Natural killer cell (primary cell): ENCODE data around the gene AOAH. TPM values are rescaled to one million over a fixed set of nuclear protein-coding genes. Genes with fewer than 3 reads are reported as not detected.

Source experiments
- ATAC-seq, 3 donors: fragments of 150-1000 bp in 2 of 3; fragments of 200-7000 bp in 1 of 3; cut with Tn5 transposase; 1 replicate in 1 of 3; 2 replicates in 2 of 3; pipeline ENCODE4 v1.10.0; 2021; ENCODE audit warnings: mild to moderate bottlenecking in 2 of 3, moderate library complexity in 2 of 3
- DNase-seq, 2 donors: peaks; one replicate each; pipeline versions ENCODE4 v3.0.0 to v3.0.0-alpha.2; 2013 to 2021; ENCODE audit warnings: mixed read lengths in 1 of 2
- H3K27ac ChIP-seq: one replicate; pipeline ENCODE4 v1.5.1; 2013; ENCODE audit warnings: mild to moderate bottlenecking, low read length
- H3K27me3 ChIP-seq: one replicate; pipeline ENCODE4 v1.6.1; 2013; ENCODE audit warnings: low read length; ENCODE audit not compliant: control insufficient read depth, insufficient read depth
- H3K36me3 ChIP-seq: one replicate; pipeline ENCODE4 v1.6.1; 2013; ENCODE audit warnings: low read length; ENCODE audit not compliant: control insufficient read depth, insufficient read depth
- H3K4me1 ChIP-seq: one replicate; pipeline ENCODE4 v1.6.1; 2013; ENCODE audit warnings: low read length; ENCODE audit not compliant: control insufficient read depth, insufficient read depth
- H3K4me3 ChIP-seq: one replicate; pipeline ENCODE4 v1.5.1; 2013; ENCODE audit warnings: low read length
- H3K9me3 ChIP-seq: one replicate; pipeline ENCODE4 v1.6.1; 2013; ENCODE audit warnings: low read length; ENCODE audit not compliant: control insufficient read depth, insufficient read depth
- H3K27ac Mint-ChIP-seq, 2 donors: one replicate each; pipeline ENCODE4 v1.8.0; 2022; ENCODE audit warnings: mild to moderate bottlenecking in 2 of 2, mixed read lengths in 2 of 2, moderate library complexity in 1 of 2
- H3K27me3 Mint-ChIP-seq, 2 donors: one replicate each; pipeline ENCODE4 v1.8.0; 2022; ENCODE audit warnings: low read depth in 2 of 2, mixed read lengths in 2 of 2
- H3K36me3 Mint-ChIP-seq: one replicate; pipeline ENCODE4 v1.8.0; 2022; ENCODE audit warnings: mixed read lengths
- H3K4me1 Mint-ChIP-seq, 2 donors: one replicate each; pipeline ENCODE4 v1.8.0; 2022; ENCODE audit warnings: mixed read lengths in 2 of 2
- H3K4me3 Mint-ChIP-seq: one replicate; pipeline ENCODE4 v1.8.0; 2022; ENCODE audit warnings: mild to moderate bottlenecking, moderate library complexity, mixed read lengths
- H3K9me3 Mint-ChIP-seq, 2 donors: one replicate each; pipeline ENCODE4 v1.8.0; 2022; ENCODE audit warnings: mixed read lengths in 2 of 2
- WGBS: methylation state at CpG from one replicate; pipeline ENCODE4 v1.1.7; 2013; ENCODE audit warnings: missing lambda C conversion rate; ENCODE audit not compliant: insufficient coverage; 5-methylcytosine and 5-hydroxymethylcytosine counted together
- intact Hi-C: fragments of 100-400 bp; cut with micrococcal nuclease; formaldehyde crosslinking; loops from one replicate; pipeline ENCODE4 v1.14.2; 2022
- total RNA-seq, 4 donors: library from RNA; stranded (reverse); fragments of 120-200 nt in 1 of 4; gene quantifications; one replicate each; pipeline versions ENCODE4 v1.2.3 to v1.2.4, GENCODE V29; 2013 to 2022
- TF ChIP-seq, protein P1 (sequence below): fragments of 200-600 bp; IDR thresholded peaks from one replicate; pipeline ENCODE4 v1.8.0; 2022; ENCODE audit warnings: antibody characterized with exemption

The AOAH gene
- total RNA-seq, 3 donors from 2014 or later (not counting 1 experiment from before 2014, with no cell fraction given) = 263 to 403 (median 312) TPM

- Mint-ChIP-seq H3K4me3 (peak overlapping the region; percentile 64), H3K27ac (peak overlapping the region; percentile 92), H3K36me3 (peaks cover 8% of the 10 kb centered on the region), H3K27me3 (no peaks in the 10 kb centered on the region), H3K4me1 (peaks cover 41 to 65% of the 10 kb centered on the region in 2 donors), H3K9me3 (peaks cover 0 to 5% of the 10 kb centered on the region in 2 donors)
- Histone ChIP-seq H3K27ac (peak overlapping the region; percentile 27), H3K27me3 (no peaks in the 10 kb centered on the region), H3K4me1 (peaks cover 38% of the 10 kb centered on the region), H3K36me3 (peaks cover 25% of the 10 kb centered on the region), H3K4me3 (no peak overlapping the region), H3K9me3 (no peaks in the 10 kb centered on the region)
- peak; percentile 77 to 84 (median 84) for ATAC-seq
- TF ChIP-seq, protein P1, sequence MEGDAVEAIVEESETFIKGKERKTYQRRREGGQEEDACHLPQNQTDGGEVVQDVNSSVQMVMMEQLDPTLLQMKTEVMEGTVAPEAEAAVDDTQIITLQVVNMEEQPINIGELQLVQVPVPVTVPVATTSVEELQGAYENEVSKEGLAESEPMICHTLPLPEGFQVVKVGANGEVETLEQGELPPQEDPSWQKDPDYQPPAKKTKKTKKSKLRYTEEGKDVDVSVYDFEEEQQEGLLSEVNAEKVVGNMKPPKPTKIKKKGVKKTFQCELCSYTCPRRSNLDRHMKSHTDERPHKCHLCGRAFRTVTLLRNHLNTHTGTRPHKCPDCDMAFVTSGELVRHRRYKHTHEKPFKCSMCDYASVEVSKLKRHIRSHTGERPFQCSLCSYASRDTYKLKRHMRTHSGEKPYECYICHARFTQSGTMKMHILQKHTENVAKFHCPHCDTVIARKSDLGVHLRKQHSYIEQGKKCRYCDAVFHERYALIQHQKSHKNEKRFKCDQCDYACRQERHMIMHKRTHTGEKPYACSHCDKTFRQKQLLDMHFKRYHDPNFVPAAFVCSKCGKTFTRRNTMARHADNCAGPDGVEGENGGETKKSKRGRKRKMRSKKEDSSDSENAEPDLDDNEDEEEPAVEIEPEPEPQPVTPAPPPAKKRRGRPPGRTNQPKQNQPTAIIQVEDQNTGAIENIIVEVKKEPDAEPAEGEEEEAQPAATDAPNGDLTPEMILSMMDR = no peak
- peak in 1 of 2 donors; percentile 57 for DNase-seq
- intact Hi-C loops = loop anchor here (10.0 kb wide), 2 partner anchors 161 to 351 kb away; no protein-coding TSS in a partner anchor
- WGBS = 63% methylated on average over 10 of the region's 10 CpGs
Measured at GRCh38 chr7:36513393-36513792, 210.9 kb downstream of the AOAH start.

DNA sequence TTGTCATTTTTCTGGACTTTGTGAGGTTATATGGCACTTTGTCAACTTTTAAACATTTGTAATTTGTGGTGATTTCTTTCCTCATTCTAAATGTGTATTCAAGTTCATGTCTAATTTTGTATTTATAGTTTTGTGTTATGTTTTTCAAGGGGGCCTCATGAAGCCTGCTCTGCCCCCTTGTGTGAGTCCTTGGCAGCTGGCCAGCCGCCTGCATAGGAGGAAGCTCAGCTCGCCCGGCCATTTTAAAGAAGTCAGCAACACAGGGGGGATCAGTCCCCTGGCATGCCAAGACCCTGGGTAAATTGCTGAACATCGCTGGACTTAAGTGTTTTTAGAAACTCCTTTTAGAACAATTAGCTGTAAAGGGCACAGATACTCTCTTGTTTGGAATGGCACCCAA lies 211.7 kb downstream of the AOAH start:
- Histone ChIP-seq H3K27ac (no peak overlapping the region), H3K4me1 (peaks cover 38% of the 10 kb centered on the region), H3K4me3 (no peak overlapping the region), H3K36me3 (peaks cover 23% of the 10 kb centered on the region), H3K27me3 (no peaks in the 10 kb centered on the region), H3K9me3 (no peaks in the 10 kb centered on the region)
- Mint-ChIP-seq H3K4me1 (peaks cover 48 to 64% of the 10 kb centered on the region in 2 donors), H3K4me3 (no peak overlapping the region), H3K27ac (peak overlapping the region; percentile 92), H3K9me3 (peaks cover 0 to 5% of the 10 kb centered on the region in 2 donors), H3K27me3 (no peaks in the 10 kb centered on the region), H3K36me3 (peaks cover 8% of the 10 kb centered on the region)
- no peak for DNase-seq
- 88% methylated on average over 4 of the region's 4 CpGs for WGBS
- TF ChIP-seq, protein P1 = no peak
- intact Hi-C loops = loop anchor here (10.0 kb wide), 2 partner anchors 162 to 352 kb away; no protein-coding TSS in a partner anchor
- ATAC-seq = no peak

DNA sequence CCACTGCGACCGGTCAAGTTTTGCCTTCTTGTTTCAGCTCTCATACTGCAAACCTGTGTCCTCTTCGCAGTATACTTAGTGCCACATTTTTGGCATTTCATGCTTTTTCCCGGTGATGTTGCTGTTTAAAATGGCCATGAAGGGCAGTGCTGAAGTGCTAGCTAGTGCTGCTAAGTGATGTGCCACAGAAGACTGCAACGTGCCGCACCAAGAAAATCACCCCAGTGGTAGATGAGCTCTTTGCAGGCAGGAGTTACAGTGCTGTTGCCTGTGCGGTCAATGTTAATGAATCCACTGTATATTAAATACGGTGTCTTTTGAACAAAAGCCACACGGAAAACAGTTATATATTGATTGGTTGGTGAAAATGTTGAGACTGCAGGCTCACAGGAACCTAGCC lies 214.3 kb downstream of the AOAH start:
- intact Hi-C loops = loop anchor here (10.0 kb wide), 2 partner anchors 165 to 355 kb away; no protein-coding TSS in a partner anchor
- DNase-seq = no peak

More for the DNA sequence above, 214.3 kb downstream of the AOAH start:
- H3K9me3 Mint-ChIP-seq = no peaks in the 10 kb centered on the region
- peaks cover 16% of the 10 kb centered on the region for H3K36me3 ChIP-seq
- no peaks in the 10 kb centered on the region for H3K27me3 ChIP-seq
- H3K27me3 Mint-ChIP-seq = no peaks in the 10 kb centered on the region
- H3K4me1 ChIP-seq = peaks cover 16% of the 10 kb centered on the region
- no peak overlapping the region for H3K4me3 Mint-ChIP-seq
- no peak for ATAC-seq
- WGBS = 97% methylated on average over 9 of the region's 9 CpGs
- peaks cover 54 to 61% of the 10 kb centered on the region in 2 donors for H3K4me1 Mint-ChIP-seq
- H3K36me3 Mint-ChIP-seq = no peaks in the 10 kb centered on the region
- H3K27ac ChIP-seq = no peak overlapping the region
- H3K4me3 ChIP-seq = no peak overlapping the region
- TF ChIP-seq, protein P1 = no peak
- H3K9me3 ChIP-seq = no peaks in the 10 kb centered on the region
- peak overlapping the region; percentile 59 to 92 for H3K27ac Mint-ChIP-seq
